DND-41 (cell line): ENCODE results near the gene EPB41L5.
"Not testable (repeated sequence)": the region's sequence is repeated elsewhere in the genome, so short reads cannot be mapped to it uniquely, and the experiment has no call there.

Experiments used
- ATAC-seq: fragments of 200-7000 bp; cut with Tn5 transposase; 3 replicates; pipeline ENCODE4 v1.9.1; 2021; ENCODE audit warnings: low read depth; ENCODE audit not compliant: insufficient read depth
- DNase-seq: peaks from one replicate; pipeline ENCODE4 v3.0.0-alpha.2; 2020
- H2AFZ ChIP-seq: 2 replicates; pipeline ENCODE4 v1.6.0; 2012; ENCODE audit warnings: low read depth, low read length
- H3K27ac ChIP-seq: 2 replicates; pipeline ENCODE4 v1.5.1; 2012; ENCODE audit warnings: low read length, inconsistent platforms
- H3K27me3 ChIP-seq: fragments of 200-600 bp; sonication (generic); 2 replicates; pipeline ENCODE4 v1.6.0; 2012; ENCODE audit warnings: low read length, mild to moderate bottlenecking, inconsistent platforms; ENCODE audit not compliant: insufficient read depth, poor library complexity
- H3K36me3 ChIP-seq: 2 replicates; pipeline ENCODE4 v1.5.1; 2012; ENCODE audit warnings: low read length, inconsistent platforms; ENCODE audit not compliant: insufficient read depth
- H3K4me1 ChIP-seq: 2 replicates; pipeline ENCODE4 v1.5.1; 2012; ENCODE audit warnings: mild to moderate bottlenecking, low read length; ENCODE audit not compliant: insufficient read depth
- H3K4me2 ChIP-seq: 2 replicates; pipeline ENCODE4 v1.6.0; 2012; ENCODE audit warnings: mild to moderate bottlenecking, moderate library complexity, low read length, inconsistent platforms; ENCODE audit not compliant: insufficient read depth
- H3K4me3 ChIP-seq, 2 experiments: fragments of 200-600 bp in 1 of 2; shearing (Covaris generic) in 1 of 2; 2 replicates each; pipeline ENCODE4 v1.5.1; 2012 to 2016; ENCODE audit warnings: inconsistent platforms in 2 of 2, low read length in 2 of 2, mild to moderate bottlenecking in 2 of 2, low read depth in 1 of 2, moderate library complexity in 1 of 2
- H3K79me2 ChIP-seq: 2 replicates; pipeline ENCODE4 v1.6.0; 2012; ENCODE audit warnings: low read length, inconsistent platforms; ENCODE audit not compliant: insufficient read depth
- H3K9ac ChIP-seq: 2 replicates; pipeline ENCODE4 v1.6.0; 2012; ENCODE audit warnings: low read depth, mild to moderate bottlenecking, inconsistent platforms, low read length, moderate library complexity
- H3K9me3 ChIP-seq: 2 replicates; pipeline ENCODE4 v1.5.1; 2012; ENCODE audit warnings: low read length, moderate library complexity, mild to moderate bottlenecking, inconsistent platforms; ENCODE audit not compliant: insufficient read depth, severe bottlenecking
- H4K20me1 ChIP-seq: 2 replicates; pipeline ENCODE4 v1.6.0; 2012; ENCODE audit warnings: low read length; ENCODE audit not compliant: insufficient read depth
- CTCF ChIP-seq: IDR thresholded peaks from 2 replicates; pipeline ENCODE4 v1.5.1; 2012; ENCODE audit warnings: borderline replicate concordance, low read length, moderate library complexity, mild to moderate bottlenecking; ENCODE audit not compliant: poor library complexity, severe bottlenecking; ENCODE audit errors: extremely low read depth
- EZH2 ChIP-seq: IDR thresholded peaks from 3 replicates; pipeline ENCODE4 v1.6.1; 2012; ENCODE audit warnings: borderline replicate concordance, low read depth, mild to moderate bottlenecking, moderate library complexity, low read length, inconsistent platforms; ENCODE audit not compliant: severe bottlenecking

Gene EPB41L5

GRCh38 chr2:120195553-120195952, 182.7 kb downstream of the EPB41L5 start:
- Histone ChIP-seq H3K9me3 (peaks cover 2% of the 10 kb centered on the region), H3K4me2 (no peak overlapping the region), H3K27me3 (no peaks in the 10 kb centered on the region), H3K4me1 (no peaks in the 10 kb centered on the region), H3K4me3 (no peak overlapping the region), H3K36me3 (no peaks in the 10 kb centered on the region), H3K27ac (no peak overlapping the region), H4K20me1 (no peaks in the 10 kb centered on the region), H3K9ac (no peak overlapping the region), H3K79me2 (no peaks in the 10 kb centered on the region), H2AFZ (no peak overlapping the region)
- DNase-seq (no peak), ATAC-seq (no peak)
- no peak for TF ChIP-seq CTCF
- TF ChIP-seq EZH2: no peak

GRCh38 chr2:120199817-120200459, 187.1 kb downstream of the EPB41L5 start:
- H3K4me2 ChIP-seq, H3K36me3 ChIP-seq, DNase-seq, H3K27ac ChIP-seq, H3K27me3 ChIP-seq, H3K9ac ChIP-seq, H2AFZ ChIP-seq, H3K9me3 ChIP-seq, H3K79me2 ChIP-seq, ATAC-seq, H3K4me3 ChIP-seq, H3K4me1 ChIP-seq, H4K20me1 ChIP-seq: not testable (repeated sequence)

GRCh38 chr2:120203251-120204021, 190.6 kb downstream of the EPB41L5 start:
- no peak for ATAC-seq
- Histone ChIP-seq H2AFZ (no peak overlapping the region), H3K79me2 (no peaks in the 10 kb centered on the region)

More at GRCh38 chr2:120203251-120204021, 190.6 kb downstream of the EPB41L5 start:
- Histone ChIP-seq H3K9me3 (no peaks in the 10 kb centered on the region), H3K4me1 (no peaks in the 10 kb centered on the region), H3K36me3 (no peaks in the 10 kb centered on the region), H3K9ac (no peak overlapping the region), H3K4me3 (no peak overlapping the region), H3K27ac (no peak overlapping the region), H4K20me1 (no peaks in the 10 kb centered on the region), H3K4me2 (no peak overlapping the region), H3K27me3 (no peaks in the 10 kb centered on the region)
- DNase-seq: no peak
- TF ChIP-seq CTCF: no peak
- no peak for TF ChIP-seq EZH2
